ENCODE results near the gene CD99. TPM values are rescaled to one million over a fixed set of nuclear protein-coding genes. Genes with fewer than 3 reads are reported as not detected.
A peak's percentile ranks its signal among the peaks of the same experiment; 100 is the strongest.

Gene CD99
- total and polyA plus RNA-seq, 2 of the 13 experiments (the other 11 are each of a cell fraction or from before 2014, with no cell fraction given): 78.8 to 111 TPM

GRCh38 chrX:2700405-2701320 lies 9.6 kb downstream of the CD99 start:
- peak; percentile 18 for FAIRE-seq
- ChIA-PET POLR2A (no interaction called here), CTCF (ENCODE audit: low intra/inter-chr PET ratio, low total read pairs) (no interaction called here)
- no peak for ATAC-seq
- in situ Hi-C loops (cut with HindIII; ENCODE audit: extremely low pct_ligation_motif_present, low pct_unique_long_range_greater_than_20kb) (no loop called here), intact Hi-C loops (cut with micrococcal nuclease; ENCODE audit: unreplicated experiment) (loop anchor here (10.0 kb wide), 1 partner anchor 64 kb away; no protein-coding TSS in a partner anchor)
- Histone ChIP-seq H4K20me1 (ENCODE audit: insufficient read depth, low read length) (0 out of 2 replicates have a peak, but pooled peaks cover 4% of the 10 kb centered on the region), H3K9me3 (ENCODE audit: low read length) (no peaks in the 10 kb centered on the region), H3K9ac (ENCODE audit: insufficient read depth, low read depth, low read length) (no peak overlapping the region), H3K27me3 (ENCODE audit: control insufficient read depth in 1 of 2, insufficient read depth in 2 of 2, low read length in 2 of 2) (no peaks in the 10 kb centered on the region), H3K27ac (ENCODE audit: extremely low read length, insufficient read depth, low read length) (no peak overlapping the region), H3K36me3 (replicated peaks in 1 of 2; ENCODE audit: control insufficient read depth in 1 of 2, insufficient read depth in 2 of 2, low read length in 2 of 2) (peaks cover 5 to 20% of the 10 kb centered on the region in 2 experiments; a peak in 2 of 5 replicates), H2AFZ (ENCODE audit: low read length) (no peak overlapping the region), H3K79me2 (ENCODE audit: insufficient read depth, low read length) (peaks cover 94% of the 10 kb centered on the region), H3K4me3 (replicated peaks in 1 of 3; ENCODE audit: insufficient read depth in 1 of 3, low read depth in 2 of 3, low read length in 3 of 3) (no peak overlapping the region), H3K4me1 (ENCODE audit: insufficient read depth, low read length) (peaks cover 5% of the 10 kb centered on the region; the same call in 1 of the 2 replicates), H3K4me2 (ENCODE audit: low read depth, low read length) (no peak overlapping the region)
- WGBS (ENCODE audit: low lambda C conversion rate): 95% methylated on average over 9 of the region's 9 CpGs
- no TSS peak for BruUV-seq (replicated peaks)
- TF ChIP-seq ZSCAN31 (CRISPR knock-in tag; IDR thresholded peaks at IDR 0.05; ENCODE audit: low read depth): no peak
- 0 out of 2 replicates have a peak, but pooled peaks have one; percentile 48 for TF ChIP-seq NBN (conservative IDR thresholded peaks at IDR 0.05)
- DNase-seq (ENCODE audit: low spot score): no peak

GRCh38 chrX:2701600-2701999 lies 10.5 kb downstream of the CD99 start:
- Histone ChIP-seq H3K4me1 (ENCODE audit: insufficient read depth, low read length) (no peaks in the 10 kb centered on the region), H3K9me3 (ENCODE audit: low read length) (no peaks in the 10 kb centered on the region), H3K9ac (ENCODE audit: insufficient read depth, low read depth, low read length) (no peak overlapping the region), H3K4me2 (ENCODE audit: low read depth, low read length) (no peak overlapping the region), H3K79me2 (ENCODE audit: insufficient read depth, low read length) (peaks cover 92% of the 10 kb centered on the region), H2AFZ (ENCODE audit: low read length) (no peak overlapping the region), H3K36me3 (replicated peaks in 1 of 2; ENCODE audit: control insufficient read depth in 1 of 2, insufficient read depth in 2 of 2, low read length in 2 of 2) (peaks cover 5 to 16% of the 10 kb centered on the region in 2 experiments; a peak in 2 of 5 replicates), H4K20me1 (ENCODE audit: insufficient read depth, low read length) (0 out of 2 replicates have a peak, but pooled peaks cover 4% of the 10 kb centered on the region), H3K4me3 (replicated peaks in 1 of 3; ENCODE audit: insufficient read depth in 1 of 3, low read depth in 2 of 3, low read length in 3 of 3) (no peak overlapping the region), H3K27me3 (ENCODE audit: control insufficient read depth in 1 of 2, insufficient read depth in 2 of 2, low read length in 2 of 2) (no peaks in the 10 kb centered on the region), H3K27ac (ENCODE audit: extremely low read length, insufficient read depth, low read length) (no peak overlapping the region)
- DNase-seq (ENCODE audit: low spot score): no peak
- POLR2A ChIA-PET: no interaction called here
- BruUV-seq (replicated peaks): no TSS peak
- CTCF ChIA-PET (ENCODE audit: low intra/inter-chr PET ratio, low total read pairs): no interaction called here
- FAIRE-seq: no peak
- TF ChIP-seq CHCHD3 (CRISPR knock-in tag; IDR thresholded peaks at IDR 0.05) (no peak), EP300 (IDR thresholded peaks at IDR 0.05; ENCODE audit: low read depth in 2 of 2, low read length in 2 of 2) (no peak), EP300 (CRISPR knock-in tag; IDR thresholded peaks at IDR 0.05; ENCODE audit: borderline replicate concordance) (no peak), CCAR2 (optimal IDR thresholded peaks at IDR 0.05; ENCODE audit: low read depth, low read length) (no peak)
- 98% methylated on average over 6 of the region's 6 CpGs for WGBS (ENCODE audit: low lambda C conversion rate)
- no peak for ATAC-seq
- intact Hi-C loops (cut with micrococcal nuclease; ENCODE audit: unreplicated experiment) (loop anchor here (10.0 kb wide), 1 partner anchor 63 kb away; no protein-coding TSS in a partner anchor), in situ Hi-C loops (cut with HindIII; ENCODE audit: extremely low pct_ligation_motif_present, low pct_unique_long_range_greater_than_20kb) (no loop called here)

Measured in HepG2 (cell line).